NCI-H2171 (cell line): ENCODE data around the gene DNAJC22.
"Not testable (repeated sequence)": the region's sequence is repeated elsewhere in the genome, so short reads cannot be mapped to it uniquely, and the experiment has no call there.

Source experiments
- DNase-seq: peaks from one replicate; lab custom pipeline; 2025; lab: John Stamatoyannopoulos, UW

Gene DNAJC22

GRCh38 chr12:49331380-49332222 lies 15.1 kb upstream of the DNAJC22 start:
- DNase-seq: no peak

DNA sequence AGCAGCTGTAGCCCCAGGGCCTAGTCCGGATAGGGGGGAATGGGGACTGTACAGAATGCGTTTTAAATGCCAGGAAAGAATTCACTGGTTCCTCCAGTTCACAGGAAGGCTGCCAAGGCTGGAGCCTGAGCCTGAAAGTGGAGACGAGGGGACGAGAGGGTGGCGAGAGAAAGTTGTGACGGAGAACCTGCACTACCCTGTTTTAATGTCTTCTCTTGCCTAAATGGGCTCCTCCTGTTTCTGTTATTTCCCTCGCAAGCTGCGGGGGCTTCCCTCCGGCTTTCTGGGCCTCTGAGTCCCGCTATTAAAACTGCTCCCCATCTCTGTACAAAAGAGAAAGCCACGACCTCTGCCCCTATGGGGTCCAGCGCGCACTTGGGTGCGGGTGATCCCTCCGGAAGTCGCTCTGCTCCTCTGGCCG lies 14.2 kb upstream of the DNAJC22 start:
- no peak for DNase-seq

- no peak for DNase-seq
Observed at GRCh38 chr12:49332891-49333371, 13.8 kb upstream of the DNAJC22 start.

- DNase-seq: not testable (repeated sequence)
Observed at GRCh38 chr12:49333778-49334177, 12.9 kb upstream of the DNAJC22 start.

DNA sequence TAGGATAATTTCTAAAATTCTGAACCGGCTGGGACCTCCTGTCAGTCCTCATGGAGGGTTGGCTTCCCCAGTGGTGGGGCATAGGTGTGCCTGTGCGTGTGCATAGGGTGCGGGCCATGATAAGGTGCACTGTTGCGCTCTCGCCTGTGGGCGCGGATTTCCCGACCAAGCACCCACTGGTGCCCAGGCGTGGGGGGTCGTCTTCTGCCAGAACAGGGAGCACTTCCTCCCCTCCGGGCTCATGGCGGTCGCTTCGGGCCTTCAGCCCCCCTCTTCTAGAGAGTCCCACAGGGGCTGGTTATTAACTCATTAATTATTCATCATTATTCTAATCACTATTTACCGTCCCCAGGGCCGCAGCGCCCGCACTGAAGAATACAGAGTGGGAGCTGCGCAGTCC lies 12.5 kb upstream of the DNAJC22 start:
- DNase-seq: no peak

DNA sequence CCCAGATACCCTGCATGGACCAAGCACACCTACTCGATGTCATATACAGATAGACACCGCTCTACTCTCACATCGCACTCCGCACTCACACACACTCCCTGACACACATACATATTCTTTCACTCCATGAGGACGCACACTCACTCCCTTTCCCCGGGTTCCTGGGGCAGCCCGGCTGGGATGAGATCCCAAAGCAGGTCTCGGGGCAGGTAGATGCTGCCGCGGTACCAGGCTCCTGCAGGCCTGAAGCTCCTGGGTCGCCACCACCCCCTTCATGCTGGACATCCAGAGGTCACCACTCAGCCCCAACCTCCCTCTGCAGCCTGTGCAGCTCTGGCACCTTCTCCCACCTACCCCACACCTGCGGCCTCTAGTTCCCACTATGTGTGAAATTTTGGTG lies 12.0 kb upstream of the DNAJC22 start:
- no peak for DNase-seq

DNA sequence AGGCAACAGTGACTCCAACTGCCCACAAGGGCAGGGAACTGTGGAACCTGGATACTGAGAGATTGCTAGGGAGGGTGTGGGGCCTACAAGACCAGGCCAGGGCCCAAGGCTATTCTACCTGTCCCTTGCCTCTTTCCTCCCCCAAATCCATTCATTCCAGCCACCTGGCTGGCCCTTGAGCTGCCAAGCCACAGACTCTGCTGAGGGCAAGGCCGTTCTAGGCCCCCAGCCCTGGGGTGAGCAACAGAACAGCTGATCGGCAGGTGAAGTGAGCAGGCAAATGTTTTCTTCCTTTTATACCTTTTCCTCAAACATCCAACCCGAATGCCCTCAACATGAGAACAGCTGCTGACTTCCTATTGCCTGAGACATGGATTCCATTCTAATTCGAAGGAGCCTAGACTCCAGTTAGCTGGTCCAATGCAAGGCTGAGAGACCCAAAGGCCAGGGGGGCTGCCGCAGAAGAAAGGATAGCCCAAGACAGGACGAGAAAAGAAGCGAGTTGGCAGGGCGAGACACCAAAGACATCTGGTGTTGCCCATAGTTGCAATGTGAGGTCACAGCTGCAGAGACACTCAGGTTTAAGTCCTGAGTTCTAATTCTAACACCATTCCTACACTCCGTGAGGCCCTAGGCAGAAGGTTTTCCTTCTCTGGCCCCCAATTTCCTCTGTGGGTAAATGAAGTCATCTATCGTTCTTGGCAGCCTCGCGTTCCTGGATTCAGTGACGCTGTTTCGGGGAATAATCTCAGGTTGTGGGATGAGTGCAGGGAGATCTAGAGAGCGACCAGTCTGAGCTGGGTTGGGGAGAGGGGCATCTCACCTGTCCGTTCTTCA lies 11.4 kb upstream of the DNAJC22 start:
- no peak for DNase-seq

GRCh38 chr12:49335955-49336644 lies 10.6 kb upstream of the DNAJC22 start:
- DNase-seq: no peak

DNA sequence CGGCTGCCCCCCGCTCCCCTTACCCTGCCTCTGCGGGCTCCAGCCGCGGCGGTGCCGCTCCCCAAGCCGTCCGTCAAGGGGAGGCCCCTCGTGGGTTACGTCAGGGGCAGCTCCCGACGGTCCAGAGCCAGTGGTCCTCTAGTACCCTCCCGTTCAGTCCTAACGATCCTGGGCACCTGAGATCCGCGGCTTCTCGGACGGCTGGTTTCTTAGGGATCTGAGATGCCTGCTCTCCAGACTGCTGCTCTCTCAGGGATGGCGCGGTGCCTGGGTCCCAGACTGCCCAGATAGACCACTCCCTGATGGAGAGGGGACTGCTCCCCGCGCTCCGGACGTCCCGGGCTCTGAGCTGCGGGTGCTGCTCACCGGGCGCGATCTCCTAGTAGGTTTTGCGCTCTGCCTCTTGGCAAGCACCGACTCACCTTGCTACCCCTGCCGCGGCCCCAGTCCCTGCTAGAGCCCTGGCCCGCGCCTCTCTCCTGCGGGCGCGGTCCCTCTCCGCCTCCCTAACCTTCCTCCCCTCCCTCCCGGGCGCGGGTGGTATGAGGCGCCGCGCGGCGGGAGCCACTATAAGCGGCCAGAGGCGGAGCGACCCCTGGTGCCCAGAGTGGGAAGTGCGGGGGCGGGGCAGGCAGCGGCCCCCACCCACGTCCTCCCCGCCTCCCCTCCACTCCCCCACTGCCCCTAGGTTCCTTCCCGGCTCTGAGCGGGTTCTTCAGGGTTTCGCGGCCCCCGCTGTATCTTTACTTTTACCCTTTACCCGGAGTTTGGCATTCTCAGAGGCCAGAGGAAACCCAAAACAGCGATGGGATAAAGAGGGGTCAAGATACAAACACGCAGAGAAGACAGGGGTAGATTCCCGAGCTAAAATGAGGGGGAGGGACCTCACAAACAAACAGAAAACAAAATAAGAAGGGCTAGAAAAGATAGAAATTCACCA lies 9.8 kb upstream of the DNAJC22 start, which contains the start of gene C1QL4:
Gene C1QL4 (minus strand): TSS at position 544 of the 940 bp plus-strand sequence. CDS start 711 bp downstream, outside the sequence.
- DNase-seq: peak; percentile 75

DNA sequence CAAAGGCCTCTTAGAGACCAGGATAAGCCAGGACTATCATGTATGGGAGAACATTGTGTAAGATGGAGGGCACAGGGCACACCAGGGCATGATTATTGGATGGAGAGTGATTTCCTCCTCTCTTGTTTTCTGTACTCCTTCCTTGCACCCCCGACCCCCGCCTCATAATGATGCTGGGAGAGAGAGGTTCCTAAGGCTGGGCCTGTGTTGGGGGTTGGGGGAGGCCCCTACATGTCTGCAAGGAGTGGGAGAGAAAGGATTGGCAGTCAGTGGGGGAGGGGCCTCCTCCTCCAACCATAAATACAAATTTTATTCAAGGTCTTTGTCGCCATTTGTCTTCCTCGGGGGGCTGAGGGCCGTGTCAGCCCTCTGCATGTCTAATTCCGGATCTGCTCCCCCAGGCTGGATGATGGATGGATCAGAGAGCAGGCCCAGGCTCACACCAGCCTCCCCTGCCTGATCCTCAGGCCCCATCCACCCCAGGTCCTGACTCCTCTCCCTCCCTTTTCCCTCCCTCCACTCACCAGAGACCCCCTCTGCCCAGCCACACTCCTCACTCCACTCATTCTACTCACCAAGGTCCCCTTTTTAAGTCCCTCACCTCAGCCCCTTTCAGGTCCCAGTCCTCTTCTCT lies 7.7 kb upstream of the DNAJC22 start:
- DNase-seq: no peak

- DNase-seq: no peak
Observed at GRCh38 chr12:49339464-49339861, 7.2 kb upstream of the DNAJC22 start.

DNA sequence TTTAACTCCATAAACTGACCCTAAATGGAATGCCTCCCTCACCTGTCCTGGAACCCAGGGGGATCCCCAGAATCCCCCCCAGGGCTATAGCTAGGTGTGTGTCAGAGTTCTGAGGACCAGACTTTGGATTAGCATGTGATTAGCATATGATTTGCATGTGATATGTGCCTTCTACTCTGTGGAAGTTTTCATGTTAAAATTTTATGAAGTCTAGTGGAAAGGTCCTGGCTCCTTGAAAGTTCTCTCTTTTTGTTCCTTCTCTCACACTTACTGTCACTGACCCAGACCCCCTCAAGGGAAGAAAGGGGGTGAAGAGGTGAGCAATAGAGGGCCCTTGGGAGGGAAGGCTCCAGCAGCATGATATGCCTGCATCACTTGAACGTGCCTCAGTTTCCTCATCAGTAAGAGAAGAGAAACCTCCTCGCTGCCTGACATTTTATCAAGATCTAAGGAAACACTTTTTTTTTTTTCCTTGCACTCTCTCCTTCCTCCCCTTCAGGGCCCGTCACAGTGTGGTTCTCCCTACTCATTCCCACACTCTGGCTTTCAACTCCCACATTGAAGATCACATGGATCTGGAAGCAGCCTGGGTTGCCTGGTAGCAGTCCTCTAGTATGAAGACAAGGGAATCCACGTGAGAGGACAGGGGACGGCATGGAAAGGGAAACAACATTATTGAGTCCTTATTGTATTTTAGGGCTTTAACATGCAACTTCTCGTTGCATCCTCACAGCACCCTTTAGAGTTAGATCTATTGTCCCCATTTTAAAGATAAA lies 6.4 kb upstream of the DNAJC22 start:
- DNase-seq: no peak

DNA sequence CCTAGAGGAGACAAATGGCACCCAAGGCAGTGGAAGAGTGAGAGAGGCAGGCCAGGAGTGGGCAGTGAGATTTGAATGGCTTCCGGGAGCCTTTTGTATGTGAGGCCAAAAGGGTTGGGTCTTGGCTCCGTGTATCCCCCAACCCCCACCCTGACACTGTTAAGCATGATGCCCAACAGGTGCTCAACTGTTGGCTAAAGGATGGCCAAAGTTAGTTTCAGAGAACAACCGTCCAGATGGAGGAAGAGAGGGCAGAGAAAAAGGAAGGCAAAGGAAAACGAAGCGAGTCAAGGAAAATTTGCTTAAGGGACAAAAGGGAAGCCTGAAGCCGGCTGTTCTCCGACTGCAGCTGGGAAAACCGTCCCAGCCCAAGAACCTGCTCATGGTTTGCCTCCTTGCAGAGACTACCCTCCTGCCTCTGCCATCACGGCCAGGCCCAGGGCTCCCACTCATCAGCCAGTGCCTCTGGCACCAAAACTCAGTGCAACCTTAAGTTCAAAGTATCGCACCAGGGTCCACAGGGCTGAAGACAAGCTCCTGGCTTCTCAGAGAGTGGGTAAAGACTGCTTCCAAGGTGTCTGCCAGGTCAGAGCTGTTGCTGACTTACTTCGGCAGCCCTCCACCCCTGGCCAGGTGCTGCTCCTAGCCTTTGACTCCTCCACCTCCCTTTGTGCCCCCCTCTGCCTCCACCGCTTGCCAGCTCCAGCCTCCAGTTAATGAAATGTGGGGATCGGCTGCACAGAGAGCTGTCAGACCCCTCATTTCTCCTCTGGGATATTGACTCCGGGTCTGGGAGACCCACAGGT lies 5.5 kb upstream of the DNAJC22 start:
- no peak for DNase-seq

DNA sequence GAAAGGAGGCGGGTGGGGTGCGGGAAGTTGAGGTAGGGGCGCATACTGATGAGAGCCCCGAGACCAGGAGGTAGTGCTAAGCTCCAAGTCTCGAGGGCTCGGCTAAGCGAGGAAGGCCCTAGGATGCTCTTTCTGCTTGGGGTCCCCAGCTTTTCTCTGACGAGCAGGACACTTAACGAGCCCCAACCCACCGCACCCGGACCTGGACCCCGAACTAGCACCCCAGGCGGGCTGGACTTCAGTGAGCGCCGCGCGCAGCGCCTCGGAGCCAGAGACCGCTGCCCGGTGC lies 5.0 kb upstream of the DNAJC22 start:
- DNase-seq: no peak

- peak; percentile 39 for DNase-seq
Observed at GRCh38 chr12:49342066-49342913, 4.4 kb upstream of the DNAJC22 start.

- no peak for DNase-seq
Observed at GRCh38 chr12:49342914-49343731, 3.6 kb upstream of the DNAJC22 start.

GRCh38 chr12:49344486-49345050 lies 2.1 kb upstream of the DNAJC22 start:
- no peak for DNase-seq
